SK-N-MC (cell line): ENCODE measurements around the gene EEF2.

Experiments
- EZH2 ChIP-seq: fragments of 200-600 bp; sonication (generic); IDR thresholded peaks from one replicate; pipeline ENCODE4 v1.6.1; 2017; ENCODE audit warnings: antibody characterized with exemption
- FOXP2 ChIP-seq: optimal IDR thresholded peaks from 2 replicates; pipeline ENCODE3; 2011; ENCODE audit warnings: mild to moderate bottlenecking, moderate library complexity; ENCODE audit not compliant: insufficient read depth; ENCODE audit errors: extremely low read length, control extremely low read depth
- POLR2AphosphoS5 ChIP-seq: IDR thresholded peaks from 2 replicates; pipeline ENCODE4 v1.6.1; 2012; ENCODE audit warnings: mild to moderate bottlenecking, low read depth, low read length, borderline replicate concordance

- TF ChIP-seq POLR2AphosphoS5 (no peak), EZH2 (no peak), FOXP2 (no peak)
Observed at GRCh38 chr19:4016903-4017638, 31.8 kb upstream of the EEF2 start.
